ENCODE results near the gene ITIH5.

DNA sequence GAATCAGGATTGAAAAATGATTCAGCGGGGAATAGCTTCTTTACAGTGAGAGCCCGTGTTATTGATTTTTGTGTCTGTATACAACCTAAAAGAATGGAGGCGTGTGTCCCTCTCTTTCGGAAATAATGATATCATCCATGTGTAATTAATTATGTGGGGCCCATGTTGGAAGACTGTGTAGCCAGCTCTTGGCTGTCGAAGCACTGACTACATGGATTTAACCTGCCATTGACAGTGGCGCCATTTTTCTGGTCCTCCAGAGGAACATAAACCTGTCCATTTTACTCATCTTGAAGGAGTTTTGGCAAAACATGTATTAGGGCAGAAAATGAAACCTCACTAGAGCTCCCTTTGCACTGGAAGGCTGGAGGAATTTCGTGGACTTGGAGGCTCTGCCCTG, 119.6 kb downstream of the ITIH5 start:
- TF ChIP-seq GATA1 (IDR thresholded peaks at IDR 0.05; ENCODE audit: low read depth, low read length) (no peak), POLR2A (IDR thresholded peaks at IDR 0.05; ENCODE audit: low read length) (no peak)
